Measurements from ENCODE around the gene FOXC1.

The FOXC1 gene

DNA sequence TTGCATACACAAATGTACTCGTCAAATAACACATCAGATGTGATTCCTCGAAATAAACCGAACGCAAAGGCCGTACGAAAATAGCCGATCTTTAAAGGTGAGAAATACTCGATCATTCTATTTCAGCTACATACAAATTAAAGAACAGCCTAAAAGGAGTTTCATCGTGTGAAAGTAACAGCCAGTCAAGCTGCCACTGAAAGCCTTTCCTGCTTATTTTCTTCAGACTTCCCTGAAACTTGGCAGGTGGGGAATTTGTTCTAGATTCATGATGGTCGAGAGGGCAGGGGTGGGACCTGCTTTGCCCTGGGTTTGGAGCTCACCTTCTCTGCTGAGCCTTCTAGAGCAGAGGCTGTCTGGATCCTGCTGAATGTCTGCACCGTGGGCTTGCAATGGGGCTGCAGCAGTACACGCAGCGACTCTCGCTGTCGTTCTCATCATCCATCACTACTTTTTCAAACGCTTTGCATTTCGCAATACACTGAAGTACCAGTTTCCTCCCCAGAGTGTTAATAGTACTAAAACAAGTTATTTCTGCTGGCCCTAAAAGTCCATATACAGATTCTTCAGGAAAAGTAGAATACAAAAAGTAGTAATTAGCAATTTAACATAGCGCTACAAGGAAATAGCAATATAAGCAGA lies 16.2 kb downstream of the FOXC1 start:
- no peaks in the 10 kb centered on the region for H3K36me3 ChIP-seq (ENCODE audit: insufficient read depth, low read length)
- no peaks in the 10 kb centered on the region for H3K4me1 ChIP-seq (ENCODE audit: control insufficient read depth, insufficient read depth, low read length, unreplicated experiment)
- H3K4me3 ChIP-seq (ENCODE audit: low read depth, low read length), result peak overlapping the region; percentile 79
- H3K27ac ChIP-seq (ENCODE audit: low read depth, low read length), result no peak overlapping the region
- no peak overlapping the region for H2AFZ ChIP-seq (ENCODE audit: low read length, unreplicated experiment)
- 0 out of 2 replicates have a peak, but pooled peaks cover 6% of the 10 kb centered on the region for H3K27me3 ChIP-seq (ENCODE audit: insufficient read depth, low read length)
- H3K79me2 ChIP-seq (ENCODE audit: control insufficient read depth, insufficient read depth, low read length, unreplicated experiment), result no peaks in the 10 kb centered on the region

DNA sequence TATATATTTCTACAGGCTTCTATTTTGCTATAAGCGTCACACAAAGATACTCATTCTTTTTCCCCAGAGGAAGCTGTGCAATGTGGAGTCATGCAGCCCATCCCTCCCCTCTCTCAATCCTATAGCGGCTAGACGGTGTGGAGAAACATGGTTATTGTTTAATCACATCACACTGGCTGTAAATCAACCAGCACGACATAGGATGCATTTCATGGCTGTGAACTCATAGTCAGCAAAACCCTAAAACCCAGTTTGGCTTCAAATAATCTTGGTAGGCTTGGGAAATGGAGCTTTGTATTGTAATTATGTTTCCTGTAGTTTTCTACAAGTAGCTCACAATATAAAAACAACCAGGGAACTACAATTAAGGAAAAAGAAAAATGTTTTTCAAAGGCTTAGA lies 16.8 kb downstream of the FOXC1 start:
- no peaks in the 10 kb centered on the region for H3K79me2 ChIP-seq (ENCODE audit: control insufficient read depth, insufficient read depth, low read length, unreplicated experiment)
- H3K36me3 ChIP-seq (ENCODE audit: insufficient read depth, low read length), result no peaks in the 10 kb centered on the region
- H3K4me1 ChIP-seq (ENCODE audit: control insufficient read depth, insufficient read depth, low read length, unreplicated experiment), result no peaks in the 10 kb centered on the region
- H3K27ac ChIP-seq (ENCODE audit: low read depth, low read length), result no peak overlapping the region
- H3K4me3 ChIP-seq (ENCODE audit: low read depth, low read length), result no peak overlapping the region
- H3K27me3 ChIP-seq (ENCODE audit: insufficient read depth, low read length), result 0 out of 2 replicates have a peak, but pooled peaks cover 6% of the 10 kb centered on the region
- no peak overlapping the region for H2AFZ ChIP-seq (ENCODE audit: low read length, unreplicated experiment)

GRCh38 chr6:1627827-1628560 lies 18.3 kb downstream of the FOXC1 start:
- H3K27ac ChIP-seq (ENCODE audit: low read depth, low read length), result no peak overlapping the region
- 0 out of 2 replicates have a peak, but pooled peaks cover 6% of the 10 kb centered on the region for H3K27me3 ChIP-seq (ENCODE audit: insufficient read depth, low read length)
- no peaks in the 10 kb centered on the region for H3K4me1 ChIP-seq (ENCODE audit: control insufficient read depth, insufficient read depth, low read length, unreplicated experiment)

GRCh38 chr6:1629316-1629715 lies 19.6 kb downstream of the FOXC1 start:
- no peaks in the 10 kb centered on the region for H3K4me1 ChIP-seq (ENCODE audit: control insufficient read depth, insufficient read depth, low read length, unreplicated experiment)
- H3K4me3 ChIP-seq (ENCODE audit: low read depth, low read length), result no peak overlapping the region
- H3K27ac ChIP-seq (ENCODE audit: low read depth, low read length), result no peak overlapping the region
- H2AFZ ChIP-seq (ENCODE audit: low read length, unreplicated experiment), result no peak overlapping the region
- H3K36me3 ChIP-seq (ENCODE audit: insufficient read depth, low read length), result no peaks in the 10 kb centered on the region
- H3K27me3 ChIP-seq (ENCODE audit: insufficient read depth, low read length), result 0 out of 2 replicates have a peak, but pooled peaks cover 6% of the 10 kb centered on the region
- no peaks in the 10 kb centered on the region for H3K79me2 ChIP-seq (ENCODE audit: control insufficient read depth, insufficient read depth, low read length, unreplicated experiment)

More at GRCh38 chr6:1627827-1628560, 18.3 kb downstream of the FOXC1 start:
- Histone ChIP-seq H2AFZ (ENCODE audit: low read length, unreplicated experiment) (no peak overlapping the region), H3K4me3 (ENCODE audit: low read depth, low read length) (no peak overlapping the region), H3K36me3 (ENCODE audit: insufficient read depth, low read length) (no peaks in the 10 kb centered on the region), H3K79me2 (ENCODE audit: control insufficient read depth, insufficient read depth, low read length, unreplicated experiment) (no peaks in the 10 kb centered on the region)

DNA sequence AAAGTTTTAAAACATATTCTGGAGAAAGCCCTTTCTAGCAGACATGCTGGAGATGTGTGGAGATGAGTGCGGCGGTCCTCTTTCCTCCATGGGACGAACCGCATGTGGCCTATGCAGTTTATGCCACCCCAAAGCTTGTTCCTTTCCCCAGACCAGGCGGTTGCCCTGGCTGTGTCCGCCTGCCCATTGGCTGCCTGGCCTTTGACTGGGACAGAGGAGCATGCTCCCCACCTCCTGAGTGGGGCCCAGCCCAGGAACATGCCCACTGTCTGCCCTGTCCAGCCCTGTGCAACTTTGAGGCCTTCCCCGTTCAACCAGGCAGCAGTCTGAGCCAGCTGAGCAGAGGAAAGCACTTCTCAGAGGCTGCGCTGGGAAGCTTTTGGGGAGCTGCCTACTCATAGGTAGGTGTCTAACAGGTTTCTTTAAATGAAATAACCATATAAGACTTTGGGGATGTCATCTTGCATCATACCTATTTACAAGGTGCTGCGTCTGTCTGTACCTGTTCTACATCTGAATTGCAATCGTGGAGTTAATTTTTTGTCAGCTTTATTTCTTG lies 20.6 kb downstream of the FOXC1 start:
- Histone ChIP-seq H3K27ac (ENCODE audit: low read depth, low read length) (no peak overlapping the region), H2AFZ (ENCODE audit: low read length, unreplicated experiment) (no peak overlapping the region), H3K79me2 (ENCODE audit: control insufficient read depth, insufficient read depth, low read length, unreplicated experiment) (no peaks in the 10 kb centered on the region), H3K4me1 (ENCODE audit: control insufficient read depth, insufficient read depth, low read length, unreplicated experiment) (no peaks in the 10 kb centered on the region), H3K4me3 (ENCODE audit: low read depth, low read length) (no peak overlapping the region), H3K27me3 (ENCODE audit: insufficient read depth, low read length) (0 out of 2 replicates have a peak, but pooled peaks cover 6% of the 10 kb centered on the region), H3K36me3 (ENCODE audit: insufficient read depth, low read length) (no peaks in the 10 kb centered on the region)

- Histone ChIP-seq H3K4me1 (ENCODE audit: control insufficient read depth, insufficient read depth, low read length, unreplicated experiment) (no peaks in the 10 kb centered on the region), H3K79me2 (ENCODE audit: control insufficient read depth, insufficient read depth, low read length, unreplicated experiment) (no peaks in the 10 kb centered on the region), H3K27ac (ENCODE audit: low read depth, low read length) (no peak overlapping the region), H3K27me3 (ENCODE audit: insufficient read depth, low read length) (0 out of 2 replicates have a peak, but pooled peaks cover 6% of the 10 kb centered on the region), H3K4me3 (ENCODE audit: low read depth, low read length) (no peak overlapping the region), H2AFZ (ENCODE audit: low read length, unreplicated experiment) (no peak overlapping the region), H3K36me3 (ENCODE audit: insufficient read depth, low read length) (no peaks in the 10 kb centered on the region)
Observed at GRCh38 chr6:1630771-1631217, 21.1 kb downstream of the FOXC1 start.

GRCh38 chr6:1631251-1631650 lies 21.5 kb downstream of the FOXC1 start:
- no peak overlapping the region for H2AFZ ChIP-seq (ENCODE audit: low read length, unreplicated experiment)
- H3K36me3 ChIP-seq (ENCODE audit: insufficient read depth, low read length), result no peaks in the 10 kb centered on the region
- H3K27me3 ChIP-seq (ENCODE audit: insufficient read depth, low read length), result 0 out of 2 replicates have a peak, but pooled peaks cover 6% of the 10 kb centered on the region
- no peak overlapping the region for H3K27ac ChIP-seq (ENCODE audit: low read depth, low read length)
- no peaks in the 10 kb centered on the region for H3K4me1 ChIP-seq (ENCODE audit: control insufficient read depth, insufficient read depth, low read length, unreplicated experiment)
- no peak overlapping the region for H3K4me3 ChIP-seq (ENCODE audit: low read depth, low read length)
- no peaks in the 10 kb centered on the region for H3K79me2 ChIP-seq (ENCODE audit: control insufficient read depth, insufficient read depth, low read length, unreplicated experiment)

GRCh38 chr6:1633366-1634021 lies 23.8 kb downstream of the FOXC1 start:
- no peaks in the 10 kb centered on the region for H3K79me2 ChIP-seq (ENCODE audit: control insufficient read depth, insufficient read depth, low read length, unreplicated experiment)
- H3K27ac ChIP-seq (ENCODE audit: low read depth, low read length), result no peak overlapping the region
- H3K4me1 ChIP-seq (ENCODE audit: control insufficient read depth, insufficient read depth, low read length, unreplicated experiment), result no peaks in the 10 kb centered on the region
- H2AFZ ChIP-seq (ENCODE audit: low read length, unreplicated experiment), result no peak overlapping the region
- H3K27me3 ChIP-seq (ENCODE audit: insufficient read depth, low read length), result no peaks in the 10 kb centered on the region
- H3K36me3 ChIP-seq (ENCODE audit: insufficient read depth, low read length), result no peaks in the 10 kb centered on the region
- no peak overlapping the region for H3K4me3 ChIP-seq (ENCODE audit: low read depth, low read length)

- no peaks in the 10 kb centered on the region for H3K4me1 ChIP-seq (ENCODE audit: control insufficient read depth, insufficient read depth, low read length, unreplicated experiment)
- H3K36me3 ChIP-seq (ENCODE audit: insufficient read depth, low read length), result no peaks in the 10 kb centered on the region
Observed at GRCh38 chr6:1634081-1634480, 24.4 kb downstream of the FOXC1 start.

GRCh38 chr6:1635305-1636010 lies 25.7 kb downstream of the FOXC1 start:
- Histone ChIP-seq H3K27me3 (ENCODE audit: insufficient read depth, low read length) (no peaks in the 10 kb centered on the region), H3K79me2 (ENCODE audit: control insufficient read depth, insufficient read depth, low read length, unreplicated experiment) (no peaks in the 10 kb centered on the region), H3K4me3 (ENCODE audit: low read depth, low read length) (no peak overlapping the region), H3K27ac (ENCODE audit: low read depth, low read length) (no peak overlapping the region), H3K4me1 (ENCODE audit: control insufficient read depth, insufficient read depth, low read length, unreplicated experiment) (no peaks in the 10 kb centered on the region), H3K36me3 (ENCODE audit: insufficient read depth, low read length) (no peaks in the 10 kb centered on the region), H2AFZ (ENCODE audit: low read length, unreplicated experiment) (no peak overlapping the region)

More at GRCh38 chr6:1634081-1634480, 24.4 kb downstream of the FOXC1 start:
- Histone ChIP-seq H3K27me3 (ENCODE audit: insufficient read depth, low read length) (no peaks in the 10 kb centered on the region), H3K79me2 (ENCODE audit: control insufficient read depth, insufficient read depth, low read length, unreplicated experiment) (no peaks in the 10 kb centered on the region), H2AFZ (ENCODE audit: low read length, unreplicated experiment) (no peak overlapping the region), H3K27ac (ENCODE audit: low read depth, low read length) (no peak overlapping the region), H3K4me3 (ENCODE audit: low read depth, low read length) (no peak overlapping the region)
